HFF-Myc (cell line): ENCODE measurements around the gene RAET1E.
"Not testable (repeated sequence)": the region's sequence is repeated elsewhere in the genome, so short reads cannot be mapped to it uniquely, and the experiment has no call there.

Experiments used
- DNase-seq: peaks from one replicate; pipeline ENCODE4 v3.0.0-alpha.2; 2011; ENCODE audit warnings: low read depth; ENCODE audit errors: extremely low read depth
- H3K4me3 ChIP-seq: replicated peaks from 2 replicates; pipeline ENCODE4 v1.5.1; 2011; ENCODE audit warnings: low read depth, mild to moderate bottlenecking, control low read depth, low read length
- TF ChIP-seq, protein P1 (sequence below): IDR thresholded peaks from 2 replicates; pipeline ENCODE4 v1.5.1; 2012; ENCODE audit warnings: mild to moderate bottlenecking, low read depth, low read length, control low read depth; ENCODE audit errors: missing control alignments

Gene RAET1E

DNA sequence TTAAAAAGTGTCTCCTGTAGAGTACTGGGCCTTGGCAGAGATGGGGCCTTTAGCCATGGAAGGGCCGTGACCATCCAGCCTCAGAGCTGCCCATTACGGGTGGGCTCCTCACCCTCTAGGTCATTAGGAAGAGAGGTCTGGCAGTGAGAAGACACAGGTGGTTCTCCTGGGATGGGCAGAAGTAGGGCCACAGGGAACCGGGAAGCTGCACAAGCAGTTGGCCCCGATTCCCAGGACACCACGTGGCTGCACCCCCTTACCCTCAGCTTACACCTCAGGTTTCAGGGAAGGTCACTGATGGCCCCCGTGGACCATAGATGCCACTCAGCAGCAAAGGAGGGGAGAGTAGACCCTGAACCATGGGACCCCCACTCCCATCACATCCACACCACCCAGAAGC is 23.4 kb upstream of the RAET1E start:
- H3K4me3 ChIP-seq, result no peak overlapping the region
- no peak for DNase-seq
- TF ChIP-seq, protein P1, sequence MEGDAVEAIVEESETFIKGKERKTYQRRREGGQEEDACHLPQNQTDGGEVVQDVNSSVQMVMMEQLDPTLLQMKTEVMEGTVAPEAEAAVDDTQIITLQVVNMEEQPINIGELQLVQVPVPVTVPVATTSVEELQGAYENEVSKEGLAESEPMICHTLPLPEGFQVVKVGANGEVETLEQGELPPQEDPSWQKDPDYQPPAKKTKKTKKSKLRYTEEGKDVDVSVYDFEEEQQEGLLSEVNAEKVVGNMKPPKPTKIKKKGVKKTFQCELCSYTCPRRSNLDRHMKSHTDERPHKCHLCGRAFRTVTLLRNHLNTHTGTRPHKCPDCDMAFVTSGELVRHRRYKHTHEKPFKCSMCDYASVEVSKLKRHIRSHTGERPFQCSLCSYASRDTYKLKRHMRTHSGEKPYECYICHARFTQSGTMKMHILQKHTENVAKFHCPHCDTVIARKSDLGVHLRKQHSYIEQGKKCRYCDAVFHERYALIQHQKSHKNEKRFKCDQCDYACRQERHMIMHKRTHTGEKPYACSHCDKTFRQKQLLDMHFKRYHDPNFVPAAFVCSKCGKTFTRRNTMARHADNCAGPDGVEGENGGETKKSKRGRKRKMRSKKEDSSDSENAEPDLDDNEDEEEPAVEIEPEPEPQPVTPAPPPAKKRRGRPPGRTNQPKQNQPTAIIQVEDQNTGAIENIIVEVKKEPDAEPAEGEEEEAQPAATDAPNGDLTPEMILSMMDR, result no peak

DNA sequence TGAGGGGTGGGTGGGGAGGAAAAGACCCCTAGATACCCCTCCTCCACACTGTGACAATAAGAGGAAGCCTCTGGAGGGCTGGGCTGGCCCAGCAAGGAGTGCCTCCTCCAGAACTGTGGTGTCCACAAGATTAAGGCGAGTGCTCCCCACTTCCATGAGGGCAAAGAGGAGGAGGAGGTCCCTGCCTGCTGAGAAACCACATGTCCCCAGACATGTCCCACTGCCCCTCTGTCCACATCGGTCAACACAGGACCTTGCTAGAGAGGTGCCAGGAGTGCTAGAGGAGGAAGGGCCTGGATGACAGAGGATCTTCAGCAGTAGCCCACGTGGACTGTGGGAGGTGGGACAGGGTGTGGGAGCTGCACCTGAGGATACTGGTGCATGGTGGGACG is 21.9 kb upstream of the RAET1E start:
- H3K4me3 ChIP-seq, result no peak overlapping the region
- DNase-seq, result no peak
- TF ChIP-seq, protein P1, result no peak

DNA sequence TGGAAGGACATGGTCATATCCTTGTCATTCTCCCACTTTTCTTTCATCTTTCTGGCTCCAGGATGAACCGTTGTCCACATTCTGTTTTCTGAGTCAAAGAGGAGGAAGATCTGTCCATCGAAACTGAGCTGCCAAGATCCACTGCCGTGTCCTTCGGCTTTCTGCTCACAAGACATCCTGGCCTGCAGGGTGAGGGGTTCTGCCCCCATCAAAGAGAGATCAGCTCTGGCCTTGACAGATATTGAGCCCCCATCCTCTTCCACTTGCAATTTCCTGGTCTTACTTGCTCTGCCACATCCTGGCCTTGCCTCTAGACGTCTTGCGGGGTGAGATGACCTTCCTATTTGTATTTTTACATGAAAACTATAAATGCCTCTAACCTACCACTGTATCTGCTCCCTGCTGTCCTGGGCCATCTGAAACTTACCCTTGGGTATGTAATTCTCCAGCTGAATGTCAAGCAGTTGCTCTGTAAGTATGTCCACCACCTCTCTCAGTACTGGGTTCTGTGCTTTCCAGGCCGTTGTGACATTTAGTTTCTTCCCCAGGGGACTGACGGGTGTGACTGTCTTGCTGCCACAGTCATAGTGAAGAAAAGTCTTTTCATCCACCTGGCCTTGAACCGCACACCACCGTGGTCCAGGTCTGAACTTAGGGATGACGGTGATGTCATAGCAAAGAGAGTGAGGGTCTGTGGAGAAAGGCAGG is 21.4 kb upstream of the RAET1E start:
- H3K4me3 ChIP-seq, DNase-seq: not testable (repeated sequence)

DNA sequence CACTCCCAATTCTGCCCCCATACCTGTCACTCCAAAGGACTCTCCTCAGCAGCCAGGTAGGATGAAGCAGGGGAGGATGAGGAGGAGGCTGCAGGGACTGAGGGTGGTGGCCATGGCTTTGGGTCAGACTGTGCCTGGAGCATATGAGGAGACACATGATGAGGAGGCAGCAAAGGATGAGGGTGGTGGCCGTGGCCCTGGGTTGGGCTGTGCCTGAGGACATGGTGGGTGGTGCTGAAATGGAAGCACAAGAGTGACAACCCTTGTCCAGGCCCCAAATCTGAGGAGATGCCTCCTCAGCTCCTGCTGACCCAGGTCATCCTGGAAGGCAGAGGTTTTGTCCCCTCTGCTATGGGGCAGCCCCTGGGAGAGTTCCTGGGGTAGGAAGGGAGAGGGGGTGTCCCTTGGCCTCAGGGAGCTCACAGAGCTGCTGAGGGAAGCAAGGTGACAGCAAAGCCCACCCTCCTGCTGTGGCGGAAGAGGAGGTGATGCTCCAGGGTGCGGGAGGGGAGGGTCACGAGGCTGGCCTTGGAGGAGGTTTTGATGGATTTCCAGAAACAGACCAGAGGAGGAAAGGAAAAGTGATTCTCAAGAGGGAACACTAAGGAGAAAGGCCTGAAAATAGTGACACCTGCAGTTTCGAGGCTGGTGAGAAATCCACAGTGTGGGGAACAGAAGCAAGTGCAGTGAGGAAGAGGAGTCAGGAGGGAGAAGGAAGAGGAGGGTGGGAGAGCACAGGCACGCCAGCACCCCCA is 20.4 kb upstream of the RAET1E start:
- TF ChIP-seq, protein P1, result no peak
- no peak for DNase-seq

DNA sequence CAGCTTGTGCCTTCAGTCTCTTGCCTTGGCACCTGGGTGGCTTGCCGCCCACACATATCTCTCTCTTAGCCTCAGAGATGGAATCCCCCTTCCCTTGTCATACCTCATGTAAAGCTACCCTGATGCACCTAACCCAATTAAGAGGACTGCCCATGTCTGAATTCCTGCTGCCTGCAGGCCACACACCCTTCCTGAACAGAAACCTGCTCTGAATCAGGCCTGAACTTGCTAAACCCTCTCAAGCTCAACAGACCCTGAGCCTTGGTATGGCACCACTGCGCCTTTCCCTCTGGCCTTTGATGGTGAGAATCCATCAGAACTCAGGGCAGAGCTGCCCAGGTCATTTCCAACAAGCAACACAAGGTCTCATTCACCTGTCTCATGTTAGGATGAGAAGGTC is 19.8 kb upstream of the RAET1E start:
- H3K4me3 ChIP-seq, result no peak overlapping the region
- no peak for DNase-seq
- TF ChIP-seq, protein P1, result no peak

More for the DNA sequence above, 20.4 kb upstream of the RAET1E start:
- H3K4me3 ChIP-seq, result no peak overlapping the region

DNA sequence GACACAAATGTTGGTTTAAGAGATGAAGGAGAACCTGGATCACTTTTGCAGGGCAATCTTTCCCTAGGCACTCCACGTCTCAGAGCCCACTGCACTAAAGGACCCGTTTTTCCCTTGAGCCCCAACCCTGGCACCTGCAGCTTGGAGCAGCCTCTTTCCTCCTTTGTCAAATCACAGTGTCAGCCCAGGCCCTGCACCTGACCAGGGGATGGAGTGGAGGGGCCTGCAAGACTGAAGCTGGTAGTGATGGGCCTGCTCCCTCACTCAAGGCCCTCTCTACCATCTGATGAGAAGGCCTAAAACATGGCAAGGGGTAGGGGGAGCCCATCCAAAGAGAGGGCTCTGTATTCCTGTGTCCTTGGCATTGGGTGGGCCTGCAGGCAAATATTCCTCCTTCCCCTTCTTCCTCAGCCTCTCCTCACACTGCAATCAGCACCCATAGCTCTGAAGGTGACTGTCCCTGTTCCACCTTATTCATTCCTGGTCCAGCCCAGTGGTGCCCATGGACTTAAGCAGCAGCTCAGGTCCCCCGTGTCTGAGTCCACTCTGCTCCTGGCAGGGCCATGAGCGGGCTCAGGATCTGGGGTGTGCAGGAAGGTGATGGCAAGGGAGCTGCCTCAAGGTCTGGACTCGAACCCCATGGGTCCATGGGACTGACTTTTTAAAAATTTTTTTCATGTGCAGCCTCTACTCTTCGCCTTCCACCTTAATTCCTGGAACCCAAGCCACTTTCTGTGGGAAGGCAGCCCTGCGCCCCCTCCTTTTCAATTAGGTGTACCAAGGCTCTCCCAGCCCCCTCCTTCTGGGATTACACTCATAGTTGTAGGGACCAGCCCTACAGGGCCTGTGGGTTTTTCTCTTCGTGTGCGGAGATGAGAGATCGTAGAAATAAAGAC is 18.3 kb upstream of the RAET1E start:
- H3K4me3 ChIP-seq, result no peak overlapping the region
- TF ChIP-seq, protein P1, result no peak
- no peak for DNase-seq
